ENCODE data around the gene ARID5B. TPM values are rescaled to one million over a fixed set of nuclear protein-coding genes. Genes with fewer than 3 reads are reported as not detected.

ARID5B gene
- total RNA-seq, 1 experiment from 2014 or later = 2.3 TPM

DNA sequence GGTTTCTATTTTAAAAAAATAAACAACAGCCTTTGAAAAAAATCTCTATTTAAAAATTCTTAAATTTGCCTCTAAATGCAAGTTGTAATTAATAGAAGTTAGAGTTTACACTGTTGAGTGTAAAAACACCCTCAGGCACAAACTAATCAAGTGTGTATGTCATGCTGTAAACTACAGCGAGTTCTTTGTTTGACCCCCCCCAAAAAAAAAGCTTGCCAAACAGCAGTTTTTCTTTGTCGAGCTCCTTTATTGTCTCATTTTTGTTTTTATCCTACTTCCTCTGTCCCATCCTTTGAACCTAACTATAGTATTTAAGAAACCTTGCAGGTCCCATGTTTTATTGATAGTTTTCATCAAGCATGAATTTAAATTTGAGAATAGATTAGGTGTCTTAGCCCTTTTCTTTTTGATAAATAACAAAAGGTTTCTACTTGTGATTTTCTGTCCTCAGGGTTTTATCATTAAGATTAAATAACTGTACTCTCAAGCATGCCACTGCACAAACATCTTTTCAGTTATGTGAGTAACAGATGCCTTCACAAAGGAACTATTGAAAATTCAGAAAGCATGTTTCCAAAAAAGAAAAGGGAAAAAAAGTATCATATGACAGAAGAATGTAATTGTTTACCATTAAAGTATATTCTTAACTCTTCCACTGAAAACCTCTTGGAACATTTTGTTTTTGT lies 176.0 kb downstream of the ARID5B start (continued):
- TF ChIP-seq, protein P1, sequence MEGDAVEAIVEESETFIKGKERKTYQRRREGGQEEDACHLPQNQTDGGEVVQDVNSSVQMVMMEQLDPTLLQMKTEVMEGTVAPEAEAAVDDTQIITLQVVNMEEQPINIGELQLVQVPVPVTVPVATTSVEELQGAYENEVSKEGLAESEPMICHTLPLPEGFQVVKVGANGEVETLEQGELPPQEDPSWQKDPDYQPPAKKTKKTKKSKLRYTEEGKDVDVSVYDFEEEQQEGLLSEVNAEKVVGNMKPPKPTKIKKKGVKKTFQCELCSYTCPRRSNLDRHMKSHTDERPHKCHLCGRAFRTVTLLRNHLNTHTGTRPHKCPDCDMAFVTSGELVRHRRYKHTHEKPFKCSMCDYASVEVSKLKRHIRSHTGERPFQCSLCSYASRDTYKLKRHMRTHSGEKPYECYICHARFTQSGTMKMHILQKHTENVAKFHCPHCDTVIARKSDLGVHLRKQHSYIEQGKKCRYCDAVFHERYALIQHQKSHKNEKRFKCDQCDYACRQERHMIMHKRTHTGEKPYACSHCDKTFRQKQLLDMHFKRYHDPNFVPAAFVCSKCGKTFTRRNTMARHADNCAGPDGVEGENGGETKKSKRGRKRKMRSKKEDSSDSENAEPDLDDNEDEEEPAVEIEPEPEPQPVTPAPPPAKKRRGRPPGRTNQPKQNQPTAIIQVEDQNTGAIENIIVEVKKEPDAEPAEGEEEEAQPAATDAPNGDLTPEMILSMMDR (IDR thresholded peaks at IDR 0.05) = no peak
- TF ChIP-seq, protein P2, sequence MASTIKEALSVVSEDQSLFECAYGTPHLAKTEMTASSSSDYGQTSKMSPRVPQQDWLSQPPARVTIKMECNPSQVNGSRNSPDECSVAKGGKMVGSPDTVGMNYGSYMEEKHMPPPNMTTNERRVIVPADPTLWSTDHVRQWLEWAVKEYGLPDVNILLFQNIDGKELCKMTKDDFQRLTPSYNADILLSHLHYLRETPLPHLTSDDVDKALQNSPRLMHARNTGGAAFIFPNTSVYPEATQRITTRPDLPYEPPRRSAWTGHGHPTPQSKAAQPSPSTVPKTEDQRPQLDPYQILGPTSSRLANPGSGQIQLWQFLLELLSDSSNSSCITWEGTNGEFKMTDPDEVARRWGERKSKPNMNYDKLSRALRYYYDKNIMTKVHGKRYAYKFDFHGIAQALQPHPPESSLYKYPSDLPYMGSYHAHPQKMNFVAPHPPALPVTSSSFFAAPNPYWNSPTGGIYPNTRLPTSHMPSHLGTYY (CRISPR knock-in tag; IDR thresholded peaks at IDR 0.05) = no peak
- TF ChIP-seq, protein P3, sequence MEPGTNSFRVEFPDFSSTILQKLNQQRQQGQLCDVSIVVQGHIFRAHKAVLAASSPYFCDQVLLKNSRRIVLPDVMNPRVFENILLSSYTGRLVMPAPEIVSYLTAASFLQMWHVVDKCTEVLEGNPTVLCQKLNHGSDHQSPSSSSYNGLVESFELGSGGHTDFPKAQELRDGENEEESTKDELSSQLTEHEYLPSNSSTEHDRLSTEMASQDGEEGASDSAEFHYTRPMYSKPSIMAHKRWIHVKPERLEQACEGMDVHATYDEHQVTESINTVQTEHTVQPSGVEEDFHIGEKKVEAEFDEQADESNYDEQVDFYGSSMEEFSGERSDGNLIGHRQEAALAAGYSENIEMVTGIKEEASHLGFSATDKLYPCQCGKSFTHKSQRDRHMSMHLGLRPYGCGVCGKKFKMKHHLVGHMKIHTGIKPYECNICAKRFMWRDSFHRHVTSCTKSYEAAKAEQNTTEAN (CRISPR knock-in tag; IDR thresholded peaks at IDR 0.05) = no peak
- no peak for TF ChIP-seq SP1 (CRISPR knock-in tag; conservative IDR thresholded peaks at IDR 0.05)
- no peak for TF ChIP-seq IRF2 (CRISPR knock-in tag; IDR thresholded peaks at IDR 0.05; ENCODE audit: borderline replicate concordance, low read depth)
- TF ChIP-seq, protein P4, sequence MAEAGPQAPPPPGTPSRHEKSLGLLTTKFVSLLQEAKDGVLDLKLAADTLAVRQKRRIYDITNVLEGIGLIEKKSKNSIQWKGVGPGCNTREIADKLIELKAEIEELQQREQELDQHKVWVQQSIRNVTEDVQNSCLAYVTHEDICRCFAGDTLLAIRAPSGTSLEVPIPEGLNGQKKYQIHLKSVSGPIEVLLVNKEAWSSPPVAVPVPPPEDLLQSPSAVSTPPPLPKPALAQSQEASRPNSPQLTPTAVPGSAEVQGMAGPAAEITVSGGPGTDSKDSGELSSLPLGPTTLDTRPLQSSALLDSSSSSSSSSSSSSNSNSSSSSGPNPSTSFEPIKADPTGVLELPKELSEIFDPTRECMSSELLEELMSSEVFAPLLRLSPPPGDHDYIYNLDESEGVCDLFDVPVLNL (CRISPR knock-in tag; IDR thresholded peaks at IDR 0.05; ENCODE audit: borderline replicate concordance, low read depth) = no peak
- no peak for TF ChIP-seq TCF7 (CRISPR knock-in tag; IDR thresholded peaks at IDR 0.05; ENCODE audit: low read depth)

DNA sequence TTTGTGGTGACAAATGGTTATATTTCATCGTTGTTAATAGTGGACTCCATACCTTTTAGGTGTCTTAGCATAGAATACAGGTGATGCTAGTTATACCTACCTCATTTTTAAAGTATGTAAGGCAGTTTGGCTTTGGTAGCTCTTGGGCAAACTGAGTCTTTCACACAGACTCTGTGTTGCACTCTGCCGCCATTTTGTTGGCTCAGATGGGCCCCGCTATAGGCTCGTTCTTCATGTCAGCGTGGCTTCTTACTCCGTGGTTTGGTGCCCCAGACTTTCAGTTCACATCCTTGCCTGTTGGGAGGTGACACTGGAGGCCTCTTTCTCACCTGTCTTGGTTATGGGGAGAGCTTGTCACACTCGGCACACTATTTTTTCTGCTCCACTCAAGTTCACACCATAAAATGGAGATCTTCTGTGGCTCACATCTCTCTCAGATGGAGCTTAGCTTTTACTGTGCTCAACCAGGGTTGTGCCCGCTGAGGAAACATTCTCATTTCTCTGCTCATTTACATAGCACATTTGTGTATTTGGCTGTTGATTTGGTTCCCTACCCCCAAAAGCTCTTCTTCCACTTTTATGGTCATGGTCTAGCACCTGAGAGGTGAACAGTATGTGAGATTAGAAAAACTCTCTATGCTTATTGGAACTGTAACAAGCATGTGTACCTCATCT lies 178.5 kb downstream of the ARID5B start:
- H3K9me3 Mint-ChIP-seq = no peaks in the 10 kb centered on the region
- no peaks in the 10 kb centered on the region for H3K4me1 Mint-ChIP-seq
- no peaks in the 10 kb centered on the region for H3K36me3 Mint-ChIP-seq
- no peaks in the 10 kb centered on the region for H3K27me3 Mint-ChIP-seq (ENCODE audit: low read depth)
- DNase-seq (ENCODE audit: low spot score) (no peak), ATAC-seq (no peak)
- H3K4me3 Mint-ChIP-seq = no peak overlapping the region
- ChIA-PET CTCF (no interaction called here), POLR2A (no interaction called here)
- H3K27ac Mint-ChIP-seq = no peak overlapping the region
- TF ChIP-seq, protein P5, sequence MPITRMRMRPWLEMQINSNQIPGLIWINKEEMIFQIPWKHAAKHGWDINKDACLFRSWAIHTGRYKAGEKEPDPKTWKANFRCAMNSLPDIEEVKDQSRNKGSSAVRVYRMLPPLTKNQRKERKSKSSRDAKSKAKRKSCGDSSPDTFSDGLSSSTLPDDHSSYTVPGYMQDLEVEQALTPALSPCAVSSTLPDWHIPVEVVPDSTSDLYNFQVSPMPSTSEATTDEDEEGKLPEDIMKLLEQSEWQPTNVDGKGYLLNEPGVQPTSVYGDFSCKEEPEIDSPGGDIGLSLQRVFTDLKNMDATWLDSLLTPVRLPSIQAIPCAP (CRISPR knock-in tag; IDR thresholded peaks at IDR 0.05) = no peak
- TF ChIP-seq ELF4 (CRISPR knock-in tag; IDR thresholded peaks at IDR 0.05; ENCODE audit: low read depth) = no peak
- TF ChIP-seq, protein P6, sequence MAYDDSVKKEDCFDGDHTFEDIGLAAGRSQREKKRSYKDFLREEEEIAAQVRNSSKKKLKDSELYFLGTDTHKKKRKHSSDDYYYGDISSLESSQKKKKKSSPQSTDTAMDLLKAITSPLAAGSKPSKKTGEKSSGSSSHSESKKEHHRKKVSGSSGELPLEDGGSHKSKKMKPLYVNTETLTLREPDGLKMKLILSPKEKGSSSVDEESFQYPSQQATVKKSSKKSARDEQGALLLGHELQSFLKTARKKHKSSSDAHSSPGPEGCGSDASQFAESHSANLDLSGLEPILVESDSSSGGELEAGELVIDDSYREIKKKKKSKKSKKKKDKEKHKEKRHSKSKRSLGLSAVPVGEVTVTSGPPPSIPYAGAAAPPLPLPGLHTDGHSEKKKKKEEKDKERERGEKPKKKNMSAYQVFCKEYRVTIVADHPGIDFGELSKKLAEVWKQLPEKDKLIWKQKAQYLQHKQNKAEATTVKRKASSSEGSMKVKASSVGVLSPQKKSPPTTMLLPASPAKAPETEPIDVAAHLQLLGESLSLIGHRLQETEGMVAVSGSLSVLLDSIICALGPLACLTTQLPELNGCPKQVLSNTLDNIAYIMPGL (CRISPR knock-in tag; IDR thresholded peaks at IDR 0.05) = no peak
- TF ChIP-seq NFATC4 (CRISPR knock-in tag; IDR thresholded peaks at IDR 0.05) = no peak
- TF ChIP-seq CREB1 (CRISPR knock-in tag; IDR thresholded peaks at IDR 0.05) = no peak
- TF ChIP-seq, protein P7, sequence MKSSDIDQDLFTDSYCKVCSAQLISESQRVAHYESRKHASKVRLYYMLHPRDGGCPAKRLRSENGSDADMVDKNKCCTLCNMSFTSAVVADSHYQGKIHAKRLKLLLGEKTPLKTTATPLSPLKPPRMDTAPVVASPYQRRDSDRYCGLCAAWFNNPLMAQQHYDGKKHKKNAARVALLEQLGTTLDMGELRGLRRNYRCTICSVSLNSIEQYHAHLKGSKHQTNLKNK (CRISPR knock-in tag; IDR thresholded peaks at IDR 0.05) = no peak
- TF ChIP-seq ZNF396 (CRISPR knock-in tag; IDR thresholded peaks at IDR 0.05; ENCODE audit: borderline replicate concordance) = no peak
- TF ChIP-seq ZNF232 (CRISPR knock-in tag; IDR thresholded peaks at IDR 0.05) = no peak
- TF ChIP-seq, protein P2 (CRISPR knock-in tag; IDR thresholded peaks at IDR 0.05) = no peak
- no peak for TF ChIP-seq MYBL2 (CRISPR knock-in tag; IDR thresholded peaks at IDR 0.05)
- no peak for TF ChIP-seq NR1H2 (CRISPR knock-in tag; IDR thresholded peaks at IDR 0.05)
- TF ChIP-seq, protein P8, sequence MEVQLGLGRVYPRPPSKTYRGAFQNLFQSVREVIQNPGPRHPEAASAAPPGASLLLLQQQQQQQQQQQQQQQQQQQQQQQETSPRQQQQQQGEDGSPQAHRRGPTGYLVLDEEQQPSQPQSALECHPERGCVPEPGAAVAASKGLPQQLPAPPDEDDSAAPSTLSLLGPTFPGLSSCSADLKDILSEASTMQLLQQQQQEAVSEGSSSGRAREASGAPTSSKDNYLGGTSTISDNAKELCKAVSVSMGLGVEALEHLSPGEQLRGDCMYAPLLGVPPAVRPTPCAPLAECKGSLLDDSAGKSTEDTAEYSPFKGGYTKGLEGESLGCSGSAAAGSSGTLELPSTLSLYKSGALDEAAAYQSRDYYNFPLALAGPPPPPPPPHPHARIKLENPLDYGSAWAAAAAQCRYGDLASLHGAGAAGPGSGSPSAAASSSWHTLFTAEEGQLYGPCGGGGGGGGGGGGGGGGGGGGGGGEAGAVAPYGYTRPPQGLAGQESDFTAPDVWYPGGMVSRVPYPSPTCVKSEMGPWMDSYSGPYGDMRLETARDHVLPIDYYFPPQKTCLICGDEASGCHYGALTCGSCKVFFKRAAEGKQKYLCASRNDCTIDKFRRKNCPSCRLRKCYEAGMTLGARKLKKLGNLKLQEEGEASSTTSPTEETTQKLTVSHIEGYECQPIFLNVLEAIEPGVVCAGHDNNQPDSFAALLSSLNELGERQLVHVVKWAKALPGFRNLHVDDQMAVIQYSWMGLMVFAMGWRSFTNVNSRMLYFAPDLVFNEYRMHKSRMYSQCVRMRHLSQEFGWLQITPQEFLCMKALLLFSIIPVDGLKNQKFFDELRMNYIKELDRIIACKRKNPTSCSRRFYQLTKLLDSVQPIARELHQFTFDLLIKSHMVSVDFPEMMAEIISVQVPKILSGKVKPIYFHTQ (CRISPR knock-in tag; IDR thresholded peaks at IDR 0.05) = no peak
- TF ChIP-seq, protein P3 (CRISPR knock-in tag; IDR thresholded peaks at IDR 0.05) = no peak
- TF ChIP-seq, protein P9, sequence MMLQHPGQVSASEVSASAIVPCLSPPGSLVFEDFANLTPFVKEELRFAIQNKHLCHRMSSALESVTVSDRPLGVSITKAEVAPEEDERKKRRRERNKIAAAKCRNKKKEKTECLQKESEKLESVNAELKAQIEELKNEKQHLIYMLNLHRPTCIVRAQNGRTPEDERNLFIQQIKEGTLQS (CRISPR knock-in tag; conservative IDR thresholded peaks at IDR 0.05) = no peak

All from WTC11 (cell line).